ENCODE data around the gene ZSCAN26. TPM values are rescaled to one million over a fixed set of nuclear protein-coding genes. Genes with fewer than 3 reads are reported as not detected.
A peak's percentile ranks its signal among the peaks of the same experiment; 100 is the strongest.

The ZSCAN26 gene
- total RNA-seq, 4 donors from 2014 or later: 15.1 to 28.2 (median 24.1) TPM

DNA sequence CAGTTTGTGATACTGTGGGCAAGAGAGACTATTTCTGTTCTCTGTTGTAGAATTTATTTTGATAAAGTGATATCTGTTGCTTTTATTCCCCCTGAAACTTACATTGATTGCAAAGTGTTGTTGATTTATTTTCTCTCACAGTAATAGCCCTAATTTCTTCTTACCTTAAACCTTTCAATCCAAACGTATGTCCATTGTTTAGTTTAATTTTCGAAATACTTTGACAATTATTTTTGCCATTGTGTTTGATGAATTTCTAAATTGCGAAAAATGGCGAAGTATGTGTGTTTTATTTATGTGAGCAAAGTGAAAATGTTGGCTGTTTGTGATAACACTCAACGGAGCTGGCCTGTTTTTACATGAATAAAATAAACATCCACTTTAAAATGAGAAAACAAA lies 381 bp upstream of the ZSCAN26 start:
- Histone ChIP-seq H3K27me3 (no peaks in the 10 kb centered on the region), H3K4me3 (peak overlapping the region; percentile 70 to 83 (median 74)), H3K36me3 (peaks cover 0 to 6% (median under 1%) of the 10 kb centered on the region in 4 donors), H3K9me3 (no peaks in the 10 kb centered on the region), H3K27ac (replicated peaks in 1 of 4) (peak overlapping the region; percentile 84 to 89 (median 86)), H3K4me1 (peaks cover 17 to 32% (median 29%) of the 10 kb centered on the region in 4 donors)
- TF ChIP-seq, protein P1, sequence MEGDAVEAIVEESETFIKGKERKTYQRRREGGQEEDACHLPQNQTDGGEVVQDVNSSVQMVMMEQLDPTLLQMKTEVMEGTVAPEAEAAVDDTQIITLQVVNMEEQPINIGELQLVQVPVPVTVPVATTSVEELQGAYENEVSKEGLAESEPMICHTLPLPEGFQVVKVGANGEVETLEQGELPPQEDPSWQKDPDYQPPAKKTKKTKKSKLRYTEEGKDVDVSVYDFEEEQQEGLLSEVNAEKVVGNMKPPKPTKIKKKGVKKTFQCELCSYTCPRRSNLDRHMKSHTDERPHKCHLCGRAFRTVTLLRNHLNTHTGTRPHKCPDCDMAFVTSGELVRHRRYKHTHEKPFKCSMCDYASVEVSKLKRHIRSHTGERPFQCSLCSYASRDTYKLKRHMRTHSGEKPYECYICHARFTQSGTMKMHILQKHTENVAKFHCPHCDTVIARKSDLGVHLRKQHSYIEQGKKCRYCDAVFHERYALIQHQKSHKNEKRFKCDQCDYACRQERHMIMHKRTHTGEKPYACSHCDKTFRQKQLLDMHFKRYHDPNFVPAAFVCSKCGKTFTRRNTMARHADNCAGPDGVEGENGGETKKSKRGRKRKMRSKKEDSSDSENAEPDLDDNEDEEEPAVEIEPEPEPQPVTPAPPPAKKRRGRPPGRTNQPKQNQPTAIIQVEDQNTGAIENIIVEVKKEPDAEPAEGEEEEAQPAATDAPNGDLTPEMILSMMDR (IDR thresholded peaks at IDR 0.05): no peak
- TF ChIP-seq POLR2A (IDR thresholded peaks at IDR 0.05; ENCODE audit: low read depth): no peak
- TF ChIP-seq EP300 (IDR thresholded peaks at IDR 0.05): no peak
- TF ChIP-seq POLR2AphosphoS5 (IDR thresholded peaks at IDR 0.05): no peak
- WGBS: 3% methylated on average over 5 of the region's 5 CpGs
- no peak for DNase-seq (ENCODE audit: extremely low spot score)
- intact Hi-C loops (cut with DNase I): loop anchor here (5.0 kb wide), 2 partner anchors 86 to 124 kb away; partner anchors contain the start of gene ZKSCAN8

DNA sequence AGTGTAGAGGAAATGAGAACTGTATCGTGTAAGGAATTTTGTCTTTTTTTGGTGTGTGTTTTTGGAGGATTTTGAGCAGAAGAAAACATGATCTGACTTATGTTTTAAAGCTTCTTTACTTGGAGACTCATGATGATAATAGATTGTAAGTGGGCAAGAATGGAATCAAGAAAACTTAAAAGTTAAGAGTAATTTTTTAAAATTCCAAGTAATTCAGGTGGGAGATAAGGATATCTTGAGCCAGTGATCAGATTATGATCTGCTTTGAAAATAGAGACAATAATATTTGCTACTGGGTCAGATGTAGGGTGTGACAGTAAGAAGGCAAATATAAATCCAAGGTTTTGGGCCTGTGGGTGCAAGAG lies 734 bp downstream of the ZSCAN26 start:
- peaks cover 17 to 32% (median 29%) of the 10 kb centered on the region in 4 donors for H3K4me1 ChIP-seq

DNA sequence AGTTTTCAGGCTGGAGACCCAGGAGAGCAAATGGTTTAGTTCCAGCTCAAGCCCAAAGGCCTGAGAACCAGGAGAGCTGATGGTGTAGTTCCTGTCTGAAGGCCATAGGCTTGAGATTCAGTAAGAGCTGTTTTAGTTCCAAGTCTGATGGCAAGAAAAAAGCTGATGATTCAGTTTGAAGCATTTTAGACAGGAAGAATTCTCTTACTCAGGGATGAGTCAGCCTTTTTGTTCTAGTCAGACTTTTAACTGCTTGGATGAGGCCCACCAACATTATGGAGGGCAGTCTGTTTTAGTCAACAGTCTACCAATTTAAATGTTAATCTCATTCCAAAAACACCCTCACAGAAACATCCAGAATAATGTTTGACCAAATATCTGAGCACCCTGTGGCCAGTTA lies 2.5 kb downstream of the ZSCAN26 start:
- no peak for DNase-seq (ENCODE audit: extremely low spot score)
- Histone ChIP-seq H3K4me1 (peaks cover 17 to 32% (median 29%) of the 10 kb centered on the region in 4 donors), H3K9me3 (no peaks in the 10 kb centered on the region), H3K4me3 (no peak overlapping the region), H3K27me3 (no peaks in the 10 kb centered on the region), H3K27ac (replicated peaks in 1 of 4) (no peak overlapping the region), H3K36me3 (peaks cover 10 to 35% (median 28%) of the 10 kb centered on the region in 4 donors)
- intact Hi-C loops (cut with DNase I): loop anchor here (5.0 kb wide), 2 partner anchors 83 to 127 kb away; partner anchors contain the start of gene ZKSCAN8
- no peak for TF ChIP-seq POLR2A (IDR thresholded peaks at IDR 0.05; ENCODE audit: low read depth)
- no peak for TF ChIP-seq POLR2AphosphoS5 (IDR thresholded peaks at IDR 0.05)
- no peak for TF ChIP-seq EP300 (IDR thresholded peaks at IDR 0.05)
- TF ChIP-seq, protein P1 (IDR thresholded peaks at IDR 0.05): no peak

More for the DNA sequence above, 734 bp downstream of the ZSCAN26 start:
- H3K9me3 ChIP-seq: no peaks in the 10 kb centered on the region
- H3K27ac ChIP-seq (replicated peaks in 1 of 4): peak overlapping the region; percentile 84 to 89 (median 86)
- TF ChIP-seq POLR2A (IDR thresholded peaks at IDR 0.05; ENCODE audit: low read depth): no peak
- no peak for TF ChIP-seq EP300 (IDR thresholded peaks at IDR 0.05)
- TF ChIP-seq, protein P1 (IDR thresholded peaks at IDR 0.05): no peak
- TF ChIP-seq POLR2AphosphoS5 (IDR thresholded peaks at IDR 0.05): no peak
- intact Hi-C loops (cut with DNase I): loop anchor here (5.0 kb wide), 2 partner anchors 85 to 125 kb away; partner anchors contain the start of gene ZKSCAN8
- no peaks in the 10 kb centered on the region for H3K27me3 ChIP-seq
- H3K4me3 ChIP-seq: peak overlapping the region; percentile 70 to 83 (median 74)
- 0% methylated on average over 1 of the region's 1 CpG for WGBS
- peaks cover 4 to 16% (median 11%) of the 10 kb centered on the region in 4 donors for H3K36me3 ChIP-seq
- DNase-seq (ENCODE audit: extremely low spot score): no peak

DNA sequence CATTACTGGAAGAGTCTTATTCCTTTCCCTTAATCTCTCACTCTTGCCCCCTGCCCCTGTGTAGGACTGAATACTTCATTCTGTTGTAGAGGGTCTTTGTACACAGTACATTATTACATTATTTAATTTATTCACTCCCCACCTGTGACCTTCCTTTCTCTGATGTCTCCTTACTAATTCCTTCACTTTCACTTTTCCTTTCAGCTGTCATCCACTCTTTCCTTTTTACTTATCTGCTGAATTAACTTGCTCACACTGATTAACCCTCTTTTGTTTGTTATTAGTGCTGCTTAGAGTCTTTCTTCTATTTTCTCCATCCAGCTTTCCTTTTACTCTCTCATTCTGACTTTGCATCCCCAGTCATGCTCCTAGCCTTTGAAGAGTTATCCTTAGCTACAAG lies 7.9 kb downstream of the ZSCAN26 start:
- H3K9me3 ChIP-seq: no peaks in the 10 kb centered on the region
- peaks cover 0 to under 1% (median under 1%) of the 10 kb centered on the region in 4 donors for H3K4me1 ChIP-seq
- DNase-seq (ENCODE audit: extremely low spot score): no peak
- H3K36me3 ChIP-seq: peaks cover 29 to 68% (median 58%) of the 10 kb centered on the region in 4 donors
- no peak overlapping the region for H3K4me3 ChIP-seq
- no peaks in the 10 kb centered on the region for H3K27me3 ChIP-seq
- intact Hi-C loops (cut with DNase I): loop anchor here (5.0 kb wide), 1 partner anchor 82 kb away; no protein-coding TSS in a partner anchor
- H3K27ac ChIP-seq (replicated peaks in 1 of 4): no peak overlapping the region
- TF ChIP-seq EP300 (IDR thresholded peaks at IDR 0.05) (no peak), POLR2AphosphoS5 (IDR thresholded peaks at IDR 0.05) (no peak), POLR2A (IDR thresholded peaks at IDR 0.05; ENCODE audit: low read depth) (no peak)
- TF ChIP-seq, protein P1 (IDR thresholded peaks at IDR 0.05): no peak
